GM12864 (cell line): ENCODE measurements around the gene ANO8.

Experiments
- DNase-seq: peaks from one replicate; pipeline ENCODE4 v3.0.0-alpha.2; 2011; ENCODE audit warnings: low read depth
- H3K4me3 ChIP-seq: 2 replicates; pipeline ENCODE4 v1.5.1; 2011; ENCODE audit warnings: mild to moderate bottlenecking, low read depth, low read length, control low read depth
- CTCF ChIP-seq: IDR thresholded peaks from 2 replicates; pipeline ENCODE4 v1.5.1; 2011; ENCODE audit warnings: low read depth, mild to moderate bottlenecking, moderate library complexity, low read length, control low read depth, inconsistent platforms; ENCODE audit errors: missing control alignments

ANO8 gene

GRCh38 chr19:17318966-17319365 is 15.7 kb downstream of the ANO8 start:
- no peak for DNase-seq
- no peak overlapping the region for H3K4me3 ChIP-seq
- TF ChIP-seq CTCF: no peak

GRCh38 chr19:17314007-17314593 is 20.6 kb downstream of the ANO8 start:
- TF ChIP-seq CTCF: no peak
- no peak overlapping the region for H3K4me3 ChIP-seq
- DNase-seq: no peak

GRCh38 chr19:17312189-17313113 is 22.2 kb downstream of the ANO8 start:
- TF ChIP-seq CTCF: no peak
- H3K4me3 ChIP-seq: no peak overlapping the region
- no peak for DNase-seq

GRCh38 chr19:17311455-17312188 is 23.0 kb downstream of the ANO8 start:
- DNase-seq: no peak
- H3K4me3 ChIP-seq: no peak overlapping the region
- TF ChIP-seq CTCF: no peak

- no peak for DNase-seq
- no peak for TF ChIP-seq CTCF
- peak overlapping the region; percentile 75 for H3K4me3 ChIP-seq
Measured at GRCh38 chr19:17309965-17310461, 24.6 kb downstream of the ANO8 start.

GRCh38 chr19:17309198-17309964 is 25.3 kb downstream of the ANO8 start, which contains the start of gene DDA1:
Gene DDA1, plus strand, starts transcription at chr19:17309563. Its CDS starts 92 bp downstream, at chr19:17309655.
- peak; percentile 100 for DNase-seq
- TF ChIP-seq CTCF: no peak
- H3K4me3 ChIP-seq: peak within 1 kb of the TSS; percentile 75
